GM12872 (cell line): ENCODE measurements around the gene MICAL3.

Source experiments
- CTCF ChIP-seq: IDR thresholded peaks from 3 replicates; pipeline ENCODE4 v1.5.1; 2011; ENCODE audit warnings: low read depth, mild to moderate bottlenecking, low read length, moderate library complexity; ENCODE audit not compliant: insufficient read depth

Gene MICAL3

GRCh38 chr22:17845790-17846189 lies 178.6 kb downstream of the MICAL3 start:
- TF ChIP-seq CTCF = no peak

- no peak for TF ChIP-seq CTCF
Measured at GRCh38 chr22:17845327-17845726, 179.0 kb downstream of the MICAL3 start.

GRCh38 chr22:17844150-17844549 lies 180.2 kb downstream of the MICAL3 start:
- TF ChIP-seq CTCF = no peak

GRCh38 chr22:17842386-17842785 lies 182.0 kb downstream of the MICAL3 start:
- no peak for TF ChIP-seq CTCF

- TF ChIP-seq CTCF = no peak
Measured at GRCh38 chr22:17841836-17842235, 182.5 kb downstream of the MICAL3 start.

- no peak for TF ChIP-seq CTCF
Measured at GRCh38 chr22:17838180-17838865, 186.0 kb downstream of the MICAL3 start.

GRCh38 chr22:17836992-17837742 lies 187.2 kb downstream of the MICAL3 start:
- TF ChIP-seq CTCF = no peak
